SK-N-SH treated with all-trans-retinoic acid at 6 μM for 48 hours (cell line): ENCODE data around the gene LY6G5C.

Experiments used
- ATAC-seq: fragments of 200-7000 bp; cut with Tn5 transposase; 3 replicates; pipeline ENCODE4 v1.9.1; 2020; ENCODE audit warnings: mild to moderate bottlenecking, moderate library complexity
- ARNTL ChIP-seq: fragments of 450-650 bp; formaldehyde crosslinking; IDR thresholded peaks from 2 replicates; pipeline ENCODE4 v1.5.0; 2020; ENCODE audit warnings: low read depth, mild to moderate bottlenecking, moderate library complexity, borderline replicate concordance
- BACH2 ChIP-seq: fragments of 250-450 bp; sonication (Bioruptor Pico); IDR thresholded peaks from 2 replicates; pipeline ENCODE4 v1.9.0; 2021; ENCODE audit warnings: mild to moderate bottlenecking, borderline replicate concordance
- CSDC2 ChIP-seq: fragments of 250-450 bp; sonication (Bioruptor Pico); IDR thresholded peaks from 2 replicates; pipeline ENCODE4 v1.5.0; 2020; ENCODE audit warnings: mild to moderate bottlenecking, moderate library complexity
- CSRNP3 ChIP-seq: fragments of 250-450 bp; sonication (Bioruptor Pico); IDR thresholded peaks from 2 replicates; pipeline ENCODE4 v1.5.1; 2021; ENCODE audit warnings: mild to moderate bottlenecking, moderate library complexity
- ESRRG ChIP-seq: fragments of 250-450 bp; sonication (Bioruptor Pico); IDR thresholded peaks from 2 replicates; pipeline ENCODE4 v1.6.1; 2021; ENCODE audit warnings: mild to moderate bottlenecking
- GLIS3 ChIP-seq: fragments of 250-450 bp; sonication (Bioruptor Pico); IDR thresholded peaks from 2 replicates; pipeline ENCODE4 v1.5.0; 2020; ENCODE audit warnings: mild to moderate bottlenecking, moderate library complexity
- ISL1 ChIP-seq: fragments of 250-450 bp; sonication (Bioruptor Pico); IDR thresholded peaks from 2 replicates; pipeline ENCODE4 v2.1.2; 2022; ENCODE audit warnings: mild to moderate bottlenecking, moderate library complexity
- OSR1 ChIP-seq: fragments of 250-450 bp; sonication (Bioruptor Pico); IDR thresholded peaks from 2 replicates; pipeline ENCODE4 v1.8.0; 2022; ENCODE audit warnings: moderate library complexity, mild to moderate bottlenecking, inconsistent platforms
- PATZ1 ChIP-seq: fragments of 250-450 bp; sonication (Bioruptor Pico); IDR thresholded peaks from 2 replicates; pipeline ENCODE4 v1.8.0; 2020; ENCODE audit warnings: mild to moderate bottlenecking, moderate library complexity, borderline replicate concordance
- POU6F1 ChIP-seq: fragments of 250-450 bp; sonication (Bioruptor Pico); IDR thresholded peaks from 2 replicates; pipeline ENCODE4 v1.8.0; 2021; ENCODE audit warnings: low read depth, mild to moderate bottlenecking, moderate library complexity, borderline replicate concordance
- PPARA ChIP-seq: fragments of 250-450 bp; sonication (Bioruptor Pico); IDR thresholded peaks from 2 replicates; pipeline ENCODE4 v1.5.0; 2020; ENCODE audit warnings: mild to moderate bottlenecking, borderline replicate concordance
- RARB ChIP-seq: fragments of 250-450 bp; sonication (Bioruptor Pico); IDR thresholded peaks from 2 replicates; pipeline ENCODE4 v1.8.0; 2021; ENCODE audit warnings: mild to moderate bottlenecking, moderate library complexity
- SNAI2 ChIP-seq: fragments of 250-450 bp; sonication (Bioruptor Pico); IDR thresholded peaks from 2 replicates; pipeline ENCODE4 v1.5.0; 2020; ENCODE audit warnings: mild to moderate bottlenecking, moderate library complexity
- TCF4 ChIP-seq: fragments of 250-450 bp; sonication (Bioruptor Pico); IDR thresholded peaks from 2 replicates; pipeline ENCODE4 v1.8.0; 2021; ENCODE audit warnings: mild to moderate bottlenecking, moderate library complexity, borderline replicate concordance
- TOX ChIP-seq: fragments of 250-450 bp; sonication (Bioruptor Pico); IDR thresholded peaks from 2 replicates; pipeline ENCODE4 v1.8.0; 2021; ENCODE audit warnings: mild to moderate bottlenecking, moderate library complexity, borderline replicate concordance
- TSHZ2 ChIP-seq: fragments of 250-450 bp; sonication (Bioruptor Pico); IDR thresholded peaks from 2 replicates; pipeline ENCODE4 v1.5.0; 2020; ENCODE audit warnings: mild to moderate bottlenecking, moderate library complexity
- ZC3H10 ChIP-seq: fragments of 250-450 bp; sonication (Bioruptor Pico); IDR thresholded peaks from 2 replicates; pipeline ENCODE4 v1.5.1; 2021; ENCODE audit warnings: mild to moderate bottlenecking, moderate library complexity
- ZFP3 ChIP-seq: fragments of 250-450 bp; sonication (Bioruptor Pico); IDR thresholded peaks from 2 replicates; pipeline ENCODE4 v1.5.0; 2020; ENCODE audit warnings: mild to moderate bottlenecking, moderate library complexity
- ZFP30 ChIP-seq: fragments of 450-650 bp; formaldehyde crosslinking; IDR thresholded peaks from 2 replicates; pipeline ENCODE4 v1.5.0; 2022; ENCODE audit warnings: mild to moderate bottlenecking, moderate library complexity
- ZNF565 ChIP-seq: fragments of 450-650 bp; formaldehyde crosslinking; conservative IDR thresholded peaks from 2 replicates; pipeline ENCODE4 v1.5.0; 2020; ENCODE audit warnings: low read depth, mild to moderate bottlenecking, moderate library complexity
- ZNF70 ChIP-seq: fragments of 450-650 bp; formaldehyde crosslinking; IDR thresholded peaks from 2 replicates; pipeline ENCODE4 v1.5.0; 2020; ENCODE audit warnings: mild to moderate bottlenecking, moderate library complexity
- ZNF8 ChIP-seq: fragments of 450-650 bp; formaldehyde crosslinking; IDR thresholded peaks from 2 replicates; pipeline ENCODE4 v1.5.0; 2020; ENCODE audit warnings: mild to moderate bottlenecking, moderate library complexity

Gene LY6G5C

GRCh38 chr6:31701666-31702404, 21.0 kb upstream of the LY6G5C start (continued):
- no peak for TF ChIP-seq ARNTL (CRISPR knock-in tag)
- no peak for TF ChIP-seq BACH2 (CRISPR knock-in tag)
- no peak for TF ChIP-seq CSRNP3
- TF ChIP-seq ISL1 = no peak
- no peak for TF ChIP-seq ESRRG
- TF ChIP-seq TCF4 (CRISPR knock-in tag) = no peak
- no peak for TF ChIP-seq ZFP3 (CRISPR knock-in tag)

GRCh38 chr6:31700740-31701401, 20.0 kb upstream of the LY6G5C start:
- no peak for TF ChIP-seq CSDC2 (CRISPR knock-in tag)
- no peak for TF ChIP-seq ZNF8
- TF ChIP-seq SNAI2 (CRISPR knock-in tag) = no peak
- no peak for TF ChIP-seq ZFP30 (CRISPR knock-in tag)
- TF ChIP-seq PATZ1 = no peak
- TF ChIP-seq OSR1 = no peak
- TF ChIP-seq TCF4 (CRISPR knock-in tag) = no peak
- TF ChIP-seq ZNF70 (CRISPR knock-in tag) = no peak
- no peak for TF ChIP-seq ZFP3 (CRISPR knock-in tag)
- TF ChIP-seq CSRNP3 = no peak
- no peak for TF ChIP-seq POU6F1 (CRISPR knock-in tag)
- TF ChIP-seq ARNTL (CRISPR knock-in tag) = no peak
- no peak for TF ChIP-seq TSHZ2
- no peak for TF ChIP-seq ZNF565
- TF ChIP-seq ZC3H10 (CRISPR knock-in tag) = no peak
- no peak for TF ChIP-seq TOX (CRISPR knock-in tag)
- TF ChIP-seq BACH2 (CRISPR knock-in tag) = no peak
- no peak for TF ChIP-seq ESRRG
- ATAC-seq = no peak

GRCh38 chr6:31697555-31697954, 16.7 kb upstream of the LY6G5C start:
- ATAC-seq = no peak
- no peak for TF ChIP-seq ZNF70 (CRISPR knock-in tag)
- TF ChIP-seq PPARA (CRISPR knock-in tag) = no peak
- TF ChIP-seq CSRNP3 = no peak
- no peak for TF ChIP-seq GLIS3 (CRISPR knock-in tag)
- TF ChIP-seq ZFP30 (CRISPR knock-in tag) = no peak
- no peak for TF ChIP-seq ISL1
- no peak for TF ChIP-seq CSDC2 (CRISPR knock-in tag)
- no peak for TF ChIP-seq BACH2 (CRISPR knock-in tag)
- no peak for TF ChIP-seq ZC3H10 (CRISPR knock-in tag)
- no peak for TF ChIP-seq ARNTL (CRISPR knock-in tag)
- TF ChIP-seq POU6F1 (CRISPR knock-in tag) = no peak
- TF ChIP-seq ESRRG = no peak
- TF ChIP-seq SNAI2 (CRISPR knock-in tag) = no peak
- no peak for TF ChIP-seq OSR1
- no peak for TF ChIP-seq TCF4 (CRISPR knock-in tag)
- no peak for TF ChIP-seq RARB (CRISPR knock-in tag)
